OCI-LY7 (cell line): ENCODE measurements around the gene AFF3. TPM values are rescaled to one million over a fixed set of nuclear protein-coding genes. Genes with fewer than 3 reads are reported as not detected.

Experiments
- BruUV-seq: library from RNA; stranded (reverse); fragments of 400-500 nt; replicated peaks from 2 replicates; lab custom pipeline; 2021; lab: Mats Ljungman, UMichigan
- CTCF ChIA-PET: fragments of 300-600 bp; sonication (Branson Sonifier 250); formaldehyde crosslinking; loops from one replicate; lab custom pipeline; 2022; ENCODE audit warnings: antibody characterized with exemption; ENCODE audit not compliant: unreplicated experiment; lab: Charles Lee
- POLR2A ChIA-PET: fragments of 300-600 bp; sonication (Branson Sonifier 250); formaldehyde crosslinking; loops from one replicate; lab custom pipeline; 2022; ENCODE audit warnings: antibody characterized with exemption; lab: Charles Lee
- DNase-seq: peaks from one replicate; pipeline ENCODE4 v3.0.0-alpha.2; 2015; ENCODE audit warnings: low spot score
- H2AFZ ChIP-seq: fragments of 200-600 bp; sonication (generic), shearing (Covaris generic); 2 replicates; pipeline ENCODE4 v1.6.1; 2014; ENCODE audit warnings: mild to moderate bottlenecking, antibody characterized with exemption, low read length, moderate library complexity
- H3K27ac ChIP-seq: fragments of 200-600 bp; sonication (generic); 2 replicates; pipeline ENCODE4 v1.5.1; 2014; ENCODE audit warnings: mixed run types, low read depth, mild to moderate bottlenecking, moderate library complexity, low read length, inconsistent platforms; ENCODE audit not compliant: poor library complexity, severe bottlenecking
- H3K36me3 ChIP-seq: fragments of 200-600 bp; sonication (generic); 2 replicates; pipeline ENCODE4 v1.6.1; 2014; ENCODE audit warnings: mild to moderate bottlenecking, antibody characterized with exemption, low read length, moderate library complexity, mixed read lengths; ENCODE audit not compliant: insufficient read depth
- H3K4me1 ChIP-seq: fragments of 200-600 bp; sonication (generic); 2 replicates; pipeline ENCODE4 v1.5.1; 2014; ENCODE audit warnings: mild to moderate bottlenecking, low read length; ENCODE audit not compliant: insufficient read depth, poor library complexity, severe bottlenecking
- H3K4me2 ChIP-seq: fragments of 200-600 bp; sonication (generic); 2 replicates; pipeline ENCODE4 v1.6.1; 2014; ENCODE audit warnings: mild to moderate bottlenecking, low read length
- H3K4me3 ChIP-seq: fragments of 200-600 bp; sonication (generic); 2 replicates; pipeline ENCODE4 v1.5.1; 2014; ENCODE audit warnings: mild to moderate bottlenecking, low read depth, low read length; ENCODE audit not compliant: poor library complexity, severe bottlenecking
- H3K79me2 ChIP-seq: fragments of 200-600 bp; sonication (generic); 2 replicates; pipeline ENCODE4 v1.6.1; 2016; ENCODE audit warnings: low read depth, mild to moderate bottlenecking, low read length, moderate library complexity, mixed read lengths; ENCODE audit not compliant: insufficient read depth
- H3K9me2 ChIP-seq: fragments of 200-600 bp; sonication (generic); 2 replicates; pipeline ENCODE4 v1.6.1; 2016; ENCODE audit warnings: mild to moderate bottlenecking, low read length, mixed read lengths; ENCODE audit not compliant: insufficient read depth
- H3K9me3 ChIP-seq: fragments of 200-600 bp; sonication (generic); 2 replicates; pipeline ENCODE4 v1.6.1; 2014; ENCODE audit warnings: mild to moderate bottlenecking, mixed run types, low read length, mixed read lengths
- H4K20me1 ChIP-seq: fragments of 200-600 bp; sonication (generic); 2 replicates; pipeline ENCODE4 v1.6.1; 2014; ENCODE audit warnings: mild to moderate bottlenecking, antibody characterized with exemption, low read length, moderate library complexity, mixed read lengths; ENCODE audit not compliant: insufficient read depth
- EZH2phosphoT487 ChIP-seq: fragments of 200-600 bp; sonication (generic); IDR thresholded peaks from 2 replicates; pipeline ENCODE4 v1.6.1; 2018; ENCODE audit warnings: low read depth, borderline replicate concordance, mild to moderate bottlenecking, mixed run types, antibody characterized with exemption, low read length, moderate library complexity, mixed read lengths
- intact Hi-C: fragments of 100-400 bp; cut with micrococcal nuclease; formaldehyde crosslinking; loops from one replicate; pipeline ENCODE4 v1.10.0; 2022; ENCODE audit not compliant: unreplicated experiment
- total RNA-seq, 2 experiments: library from RNA; depleted of rRNA in 1 of 2; stranded (reverse); fragments of >200 nt in 1 of 2; shearing (Covaris generic) in 1 of 2; gene quantifications; 2 replicates each; pipeline ENCODE4 v1.2.3, GENCODE V29; 2014 to 2022
- TF ChIP-seq, protein P1 (sequence below): fragments of 200-600 bp; sonication (generic); conservative IDR thresholded peaks from 2 replicates; pipeline ENCODE4 v1.5.1; 2014; ENCODE audit warnings: mild to moderate bottlenecking, antibody characterized with exemption, low read length, moderate library complexity, mixed read lengths

Gene AFF3
- total RNA-seq, 2 experiments from 2014 or later: 131 to 133 TPM

GRCh38 chr2:99520813-99521212, 621.6 kb downstream of the AFF3 start:
- Histone ChIP-seq H3K4me2 (no peak overlapping the region), H3K4me1 (no peaks in the 10 kb centered on the region), H4K20me1 (no peaks in the 10 kb centered on the region), H3K36me3 (no peaks in the 10 kb centered on the region), H3K9me3 (no peaks in the 10 kb centered on the region), H2AFZ (no peak overlapping the region), H3K9me2 (no peaks in the 10 kb centered on the region), H3K79me2 (no peaks in the 10 kb centered on the region), H3K4me3 (no peak overlapping the region), H3K27ac (no peak overlapping the region)
- TF ChIP-seq, protein P1, sequence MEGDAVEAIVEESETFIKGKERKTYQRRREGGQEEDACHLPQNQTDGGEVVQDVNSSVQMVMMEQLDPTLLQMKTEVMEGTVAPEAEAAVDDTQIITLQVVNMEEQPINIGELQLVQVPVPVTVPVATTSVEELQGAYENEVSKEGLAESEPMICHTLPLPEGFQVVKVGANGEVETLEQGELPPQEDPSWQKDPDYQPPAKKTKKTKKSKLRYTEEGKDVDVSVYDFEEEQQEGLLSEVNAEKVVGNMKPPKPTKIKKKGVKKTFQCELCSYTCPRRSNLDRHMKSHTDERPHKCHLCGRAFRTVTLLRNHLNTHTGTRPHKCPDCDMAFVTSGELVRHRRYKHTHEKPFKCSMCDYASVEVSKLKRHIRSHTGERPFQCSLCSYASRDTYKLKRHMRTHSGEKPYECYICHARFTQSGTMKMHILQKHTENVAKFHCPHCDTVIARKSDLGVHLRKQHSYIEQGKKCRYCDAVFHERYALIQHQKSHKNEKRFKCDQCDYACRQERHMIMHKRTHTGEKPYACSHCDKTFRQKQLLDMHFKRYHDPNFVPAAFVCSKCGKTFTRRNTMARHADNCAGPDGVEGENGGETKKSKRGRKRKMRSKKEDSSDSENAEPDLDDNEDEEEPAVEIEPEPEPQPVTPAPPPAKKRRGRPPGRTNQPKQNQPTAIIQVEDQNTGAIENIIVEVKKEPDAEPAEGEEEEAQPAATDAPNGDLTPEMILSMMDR: no peak
- no peak for TF ChIP-seq EZH2phosphoT487
- no TSS peak for BruUV-seq
- intact Hi-C loops: no loop called here
- POLR2A ChIA-PET: interaction anchor here (0.9 kb wide), 1 partner anchor 36 kb away, joined by 6 read pairs; no protein-coding TSS in a partner anchor
- CTCF ChIA-PET: no interaction called here
- no peak for DNase-seq

DNA sequence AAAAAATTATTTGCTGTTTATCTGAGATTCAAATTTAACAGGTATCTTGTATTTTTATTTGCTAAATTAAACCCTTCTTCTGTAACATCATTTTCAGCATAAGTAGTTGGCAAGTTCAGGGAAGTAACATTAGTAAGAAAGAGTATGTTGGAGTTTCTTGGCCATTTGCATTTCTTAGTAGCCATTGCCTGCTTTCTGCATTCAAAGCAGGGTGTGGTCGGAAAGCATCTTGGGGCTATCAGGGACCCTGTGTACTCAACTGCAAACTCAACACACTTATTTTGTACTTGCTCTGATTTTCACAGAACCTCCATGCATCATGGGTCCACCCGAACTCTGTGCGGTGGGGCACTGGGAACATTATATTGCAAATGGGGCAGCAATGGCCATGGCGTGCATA, 622.2 kb downstream of the AFF3 start:
- H3K4me2 ChIP-seq: no peak overlapping the region
- CTCF ChIA-PET: no interaction called here
- no peak overlapping the region for H3K4me3 ChIP-seq
- BruUV-seq: no TSS peak
- H4K20me1 ChIP-seq: no peaks in the 10 kb centered on the region
- intact Hi-C loops: no loop called here
- no peaks in the 10 kb centered on the region for H3K79me2 ChIP-seq
- no peak overlapping the region for H2AFZ ChIP-seq
- DNase-seq: no peak
- no peaks in the 10 kb centered on the region for H3K9me3 ChIP-seq
- TF ChIP-seq, protein P1: no peak
- TF ChIP-seq EZH2phosphoT487: no peak
- no peaks in the 10 kb centered on the region for H3K9me2 ChIP-seq
- no peaks in the 10 kb centered on the region for H3K4me1 ChIP-seq
- POLR2A ChIA-PET: interaction anchor here (0.9 kb wide), 1 partner anchor 37 kb away, joined by 6 read pairs; no protein-coding TSS in a partner anchor
- no peaks in the 10 kb centered on the region for H3K36me3 ChIP-seq
- H3K27ac ChIP-seq: no peak overlapping the region

DNA sequence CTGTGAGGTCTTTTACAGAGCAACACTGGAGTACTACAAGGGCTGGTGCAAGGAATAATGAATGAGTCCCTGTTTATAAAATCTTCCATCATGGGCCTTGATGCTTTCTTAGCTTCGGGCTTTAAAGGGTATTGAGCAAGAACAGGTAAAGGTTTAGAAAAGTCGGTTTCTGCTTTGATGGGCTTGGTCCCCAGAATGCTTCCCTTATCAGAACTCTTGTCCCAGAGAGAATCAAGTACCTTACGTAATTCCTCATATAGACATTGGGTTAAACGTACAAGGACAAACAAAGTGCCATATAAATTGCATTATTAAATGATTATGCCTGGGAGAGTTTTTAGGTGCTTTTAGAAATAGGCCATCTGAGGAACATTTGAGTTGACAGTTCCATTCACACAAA, 628.0 kb downstream of the AFF3 start:
- H3K36me3 ChIP-seq: no peaks in the 10 kb centered on the region
- no TSS peak for BruUV-seq
- POLR2A ChIA-PET: no interaction called here

More for the DNA sequence above, 628.0 kb downstream of the AFF3 start:
- Histone ChIP-seq H3K4me3 (no peak overlapping the region), H3K9me3 (no peaks in the 10 kb centered on the region), H3K9me2 (no peaks in the 10 kb centered on the region), H3K4me1 (no peaks in the 10 kb centered on the region), H2AFZ (no peak overlapping the region), H3K4me2 (no peak overlapping the region), H3K27ac (no peak overlapping the region), H4K20me1 (no peaks in the 10 kb centered on the region), H3K79me2 (no peaks in the 10 kb centered on the region)
- CTCF ChIA-PET: no interaction called here
- TF ChIP-seq, protein P1: no peak
- TF ChIP-seq EZH2phosphoT487: no peak
- intact Hi-C loops: no loop called here
- no peak for DNase-seq
